Fibroblast of pulmonary artery (primary cell): Measurements from ENCODE around the gene AKAP13.

ENCODE experiments used
- DNase-seq: peaks from one replicate; pipeline ENCODE4 v3.0.0-alpha.2; 2010; ENCODE audit warnings: low read depth
- H3K4me3 ChIP-seq: replicated peaks from 2 replicates; pipeline ENCODE4 v1.5.1; 2011; ENCODE audit warnings: low read depth, mild to moderate bottlenecking, control low read depth, low read length, moderate library complexity
- TF ChIP-seq, protein P1 (sequence below): IDR thresholded peaks from 2 replicates; pipeline ENCODE4 v1.5.1; 2011; ENCODE audit warnings: mild to moderate bottlenecking, control low read depth, low read length, inconsistent platforms; ENCODE audit errors: missing control alignments

AKAP13 gene

DNA sequence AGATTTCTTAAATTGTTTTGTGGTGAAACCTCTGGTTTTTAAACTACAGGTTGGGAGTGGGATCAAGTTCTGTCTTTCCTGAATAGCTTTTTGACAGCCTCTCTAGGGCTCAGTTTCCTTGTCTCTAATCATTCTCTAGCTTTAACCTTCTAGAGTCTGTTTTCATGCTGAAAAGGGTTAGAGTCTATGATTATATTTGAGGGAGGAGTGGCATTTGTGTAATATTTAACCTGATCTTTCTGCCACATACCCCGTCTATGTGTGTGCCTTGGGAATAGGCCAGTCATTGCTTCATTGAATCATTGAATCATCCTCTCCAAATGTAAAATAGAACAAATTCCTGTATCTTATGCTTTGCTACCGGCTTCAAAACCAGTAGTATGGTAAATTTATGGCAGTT is 209.4 kb downstream of the AKAP13 start:
- no peak overlapping the region for H3K4me3 ChIP-seq
- peak; percentile 66 for DNase-seq
- TF ChIP-seq, protein P1, sequence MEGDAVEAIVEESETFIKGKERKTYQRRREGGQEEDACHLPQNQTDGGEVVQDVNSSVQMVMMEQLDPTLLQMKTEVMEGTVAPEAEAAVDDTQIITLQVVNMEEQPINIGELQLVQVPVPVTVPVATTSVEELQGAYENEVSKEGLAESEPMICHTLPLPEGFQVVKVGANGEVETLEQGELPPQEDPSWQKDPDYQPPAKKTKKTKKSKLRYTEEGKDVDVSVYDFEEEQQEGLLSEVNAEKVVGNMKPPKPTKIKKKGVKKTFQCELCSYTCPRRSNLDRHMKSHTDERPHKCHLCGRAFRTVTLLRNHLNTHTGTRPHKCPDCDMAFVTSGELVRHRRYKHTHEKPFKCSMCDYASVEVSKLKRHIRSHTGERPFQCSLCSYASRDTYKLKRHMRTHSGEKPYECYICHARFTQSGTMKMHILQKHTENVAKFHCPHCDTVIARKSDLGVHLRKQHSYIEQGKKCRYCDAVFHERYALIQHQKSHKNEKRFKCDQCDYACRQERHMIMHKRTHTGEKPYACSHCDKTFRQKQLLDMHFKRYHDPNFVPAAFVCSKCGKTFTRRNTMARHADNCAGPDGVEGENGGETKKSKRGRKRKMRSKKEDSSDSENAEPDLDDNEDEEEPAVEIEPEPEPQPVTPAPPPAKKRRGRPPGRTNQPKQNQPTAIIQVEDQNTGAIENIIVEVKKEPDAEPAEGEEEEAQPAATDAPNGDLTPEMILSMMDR: no peak

DNA sequence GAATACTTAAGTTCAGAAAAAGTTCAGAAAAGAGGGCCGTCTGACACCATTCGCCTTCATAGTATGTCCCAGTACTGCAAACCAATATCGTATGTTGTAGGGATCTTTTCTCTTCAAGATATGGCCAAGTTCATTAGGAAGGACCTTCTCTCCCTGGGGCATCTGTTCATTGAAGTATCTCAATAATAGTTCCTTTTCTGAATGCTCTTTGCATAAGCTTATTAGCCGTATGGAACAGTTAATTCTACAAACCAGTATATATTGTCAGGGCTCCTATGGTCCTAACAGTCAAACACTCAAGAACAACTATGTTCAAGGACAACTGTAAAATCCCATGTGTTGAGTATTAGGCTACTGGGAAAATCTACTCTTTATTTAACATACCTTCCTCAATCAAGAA is 211.2 kb downstream of the AKAP13 start:
- no peak overlapping the region for H3K4me3 ChIP-seq
- TF ChIP-seq, protein P1: no peak
- DNase-seq: no peak

DNA sequence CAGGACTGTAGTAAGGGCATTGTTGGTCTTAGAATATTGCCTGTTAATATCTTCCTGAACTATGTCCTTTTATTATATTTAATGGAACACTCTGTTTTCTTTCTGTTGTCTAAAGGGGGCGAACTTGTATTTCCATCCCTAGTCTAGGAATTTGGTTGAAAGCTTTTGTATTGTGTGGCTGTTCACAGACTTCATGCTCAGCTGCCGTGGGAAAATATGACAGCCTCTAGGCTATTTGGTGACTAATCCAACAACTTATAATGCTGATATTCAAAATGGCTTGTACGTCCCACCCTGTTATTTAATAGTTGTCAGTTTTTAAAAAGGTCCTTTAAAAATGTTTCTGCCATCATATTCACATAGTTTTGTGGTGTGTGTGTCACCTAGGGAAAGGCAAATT is 211.7 kb downstream of the AKAP13 start:
- peak; percentile 90 for DNase-seq
- TF ChIP-seq, protein P1: peak; percentile 48

GRCh38 chr15:85593809-85594445 is 213.5 kb downstream of the AKAP13 start:
- DNase-seq: no peak
- TF ChIP-seq, protein P1: no peak
- H3K4me3 ChIP-seq: no peak overlapping the region

More for the DNA sequence above, 211.7 kb downstream of the AKAP13 start:
- no peak overlapping the region for H3K4me3 ChIP-seq

GRCh38 chr15:85595804-85596536 is 215.6 kb downstream of the AKAP13 start:
- no peak for DNase-seq
- no peak overlapping the region for H3K4me3 ChIP-seq
- TF ChIP-seq, protein P1: no peak

- no peak for DNase-seq
- TF ChIP-seq, protein P1: no peak
- H3K4me3 ChIP-seq: no peak overlapping the region
These were observed 216.9 kb downstream of the AKAP13 start for GRCh38 chr15:85597155-85597815.
